DMS53 treated with DMSO at 0.1 percent for 48 hours (cell line): Measurements from ENCODE around the gene SLC4A4.
A peak's percentile ranks its signal among the peaks of the same experiment; 100 is the strongest.

Source experiments
- DNase-seq: peaks from one replicate; lab custom pipeline; 2025; ENCODE audit not compliant: unreplicated experiment; lab: John Stamatoyannopoulos, UW

SLC4A4 gene

GRCh38 chr4:71338846-71339593, at the start of gene SLC4A4:
Gene SLC4A4 (plus strand): TSS chr4:71339020.
- no peak for DNase-seq

- DNase-seq = no peak
These were observed 48.7 kb upstream of the SLC4A4 start for GRCh38 chr4:71290074-71290473.

- no peak for DNase-seq
These were observed 48.3 kb upstream of the SLC4A4 start for GRCh38 chr4:71290476-71290875.

DNA sequence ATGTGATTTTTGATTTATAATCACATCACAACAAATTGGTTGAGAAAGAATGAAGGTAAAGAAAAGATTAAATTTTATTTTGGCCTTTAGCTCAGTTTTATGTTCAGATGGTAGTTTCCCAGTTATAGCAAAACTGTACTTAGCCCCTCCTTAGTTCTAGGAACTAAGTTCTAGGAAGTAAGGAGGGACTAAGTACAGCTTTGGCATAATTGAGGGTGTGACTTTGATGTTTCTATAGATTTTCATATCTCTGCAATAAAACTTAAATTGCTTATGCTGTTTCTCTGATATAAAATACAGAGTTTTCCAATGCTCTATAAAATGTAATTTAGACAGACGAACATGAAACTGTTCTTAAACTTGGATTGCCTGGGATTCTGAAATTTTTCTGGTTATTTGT, 46.6 kb upstream of the SLC4A4 start:
- DNase-seq = no peak

- DNase-seq = no peak
These were observed 45.1 kb upstream of the SLC4A4 start for GRCh38 chr4:71293705-71294104.

- no peak for DNase-seq
These were observed 44.5 kb upstream of the SLC4A4 start for GRCh38 chr4:71294301-71294700.

GRCh38 chr4:71296945-71297344, 41.9 kb upstream of the SLC4A4 start:
- DNase-seq = no peak

DNA sequence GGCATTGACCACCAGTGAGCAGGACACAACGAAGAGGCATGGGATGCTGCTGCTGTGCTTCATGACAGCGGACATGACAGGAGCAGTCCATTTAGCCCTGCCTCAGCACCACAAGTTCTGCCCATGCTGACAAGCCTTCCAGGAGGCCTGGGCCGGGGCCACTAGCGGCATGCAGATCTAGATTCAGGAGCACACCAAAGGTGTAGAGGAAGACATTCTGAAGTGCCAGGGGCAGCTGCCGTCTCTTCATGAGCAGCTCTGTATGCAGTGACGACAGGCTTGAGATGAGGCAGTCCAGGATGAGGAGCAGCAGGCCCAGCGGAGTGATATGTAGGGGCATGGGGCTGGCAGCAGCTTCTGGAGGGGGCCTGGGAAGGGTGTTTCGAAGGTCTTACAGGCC, 38.5 kb upstream of the SLC4A4 start:
- DNase-seq = no peak

- peak; percentile 1 for DNase-seq
These were observed 37.9 kb upstream of the SLC4A4 start for GRCh38 chr4:71300964-71301363.

- no peak for DNase-seq
These were observed 35.5 kb upstream of the SLC4A4 start for GRCh38 chr4:71303287-71303686.

- no peak for DNase-seq
These were observed 35.0 kb upstream of the SLC4A4 start for GRCh38 chr4:71303850-71304249.

- DNase-seq = no peak
These were observed 34.5 kb upstream of the SLC4A4 start for GRCh38 chr4:71304289-71304850.

GRCh38 chr4:71307729-71308128, 31.1 kb upstream of the SLC4A4 start:
- DNase-seq = no peak

GRCh38 chr4:71322425-71322824, 16.4 kb upstream of the SLC4A4 start:
- no peak for DNase-seq

GRCh38 chr4:71333368-71333767, 5.5 kb upstream of the SLC4A4 start:
- no peak for DNase-seq

DNA sequence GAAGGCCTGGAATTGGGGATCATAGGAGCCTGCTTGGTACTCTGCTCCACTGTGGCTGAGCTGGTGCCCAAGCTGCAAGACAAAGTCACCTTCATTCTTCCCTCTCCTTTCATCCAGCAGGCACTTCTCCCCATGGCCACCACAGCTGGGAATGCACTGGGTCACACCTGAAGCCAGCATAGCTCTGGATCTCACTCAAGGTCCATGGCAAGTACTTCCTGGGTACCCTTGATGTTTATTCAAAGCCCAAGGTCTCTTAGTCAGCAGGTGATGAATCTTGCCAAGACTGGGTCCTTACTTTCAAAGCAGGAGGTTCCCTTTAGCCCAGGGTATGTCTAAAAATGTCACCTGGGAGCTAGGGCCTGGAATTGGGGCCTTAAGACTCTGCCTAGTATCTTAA, 4.9 kb upstream of the SLC4A4 start:
- no peak for DNase-seq

GRCh38 chr4:71334465-71334882, 4.3 kb upstream of the SLC4A4 start:
- DNase-seq = no peak

GRCh38 chr4:71343670-71344466, 5.0 kb downstream of the SLC4A4 start:
- no peak for DNase-seq

DNA sequence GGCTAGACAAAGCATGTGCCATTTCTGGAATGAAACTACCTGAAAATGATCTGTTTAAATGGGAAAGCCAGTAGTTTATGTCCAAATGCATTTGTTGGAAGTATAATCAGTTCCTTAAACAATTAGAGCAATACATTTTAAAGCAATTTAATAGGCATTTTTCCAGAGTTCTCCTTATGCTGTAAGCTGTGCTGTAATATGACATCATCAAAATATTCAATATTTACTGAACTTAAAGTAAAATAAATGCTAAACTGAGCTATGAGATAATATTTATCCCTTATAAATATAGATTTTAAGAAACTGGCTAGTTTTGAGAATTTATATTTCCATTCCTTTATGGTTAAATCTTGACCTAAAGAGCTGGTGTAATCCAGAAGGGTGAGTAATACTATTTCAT, 7.9 kb downstream of the SLC4A4 start:
- DNase-seq = no peak

DNA sequence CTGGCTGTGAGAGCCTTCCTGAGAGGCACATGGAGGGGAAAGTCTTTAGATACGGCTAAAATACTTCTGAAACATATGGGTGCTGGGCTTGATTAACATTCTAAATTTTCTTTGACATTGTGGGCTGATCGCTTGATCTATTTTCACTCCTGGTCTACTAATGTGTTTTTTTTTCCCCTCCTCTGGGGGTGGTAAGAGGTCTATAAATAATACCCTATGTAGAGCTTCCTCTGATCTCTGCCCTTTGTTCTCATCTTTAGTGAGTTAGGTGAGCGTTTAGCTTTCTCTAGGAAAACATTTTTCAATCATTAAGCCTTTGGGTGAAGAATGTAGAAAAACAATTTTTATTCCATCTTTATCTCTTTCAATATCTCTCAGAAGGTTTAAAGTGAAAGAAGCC, 9.8 kb downstream of the SLC4A4 start:
- no peak for DNase-seq

DNA sequence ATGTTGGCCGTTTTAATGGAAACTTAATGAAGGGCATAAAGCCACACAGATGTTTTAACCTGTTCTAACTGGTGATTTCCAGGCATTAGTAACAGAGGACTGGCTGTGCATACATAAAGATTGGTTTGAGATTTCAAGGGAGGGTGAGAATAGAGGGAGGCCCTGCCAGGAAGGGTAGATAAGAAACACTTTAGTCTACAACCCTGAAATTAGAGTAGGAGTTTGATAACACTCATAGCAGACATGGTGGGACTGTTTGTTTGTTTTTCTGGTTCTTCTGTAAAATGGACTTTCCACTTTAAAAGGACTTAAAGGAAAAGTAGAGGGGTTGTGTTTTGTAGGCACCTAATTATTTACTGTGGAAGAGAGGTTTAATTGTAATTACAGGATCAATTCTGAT, 16.2 kb downstream of the SLC4A4 start:
- no peak for DNase-seq

- DNase-seq = no peak
These were observed 17.2 kb downstream of the SLC4A4 start for GRCh38 chr4:71355971-71356370.
